ENCODE data around the gene ODAM. TPM values are rescaled to one million over a fixed set of nuclear protein-coding genes. Genes with fewer than 3 reads are reported as not detected.
"Not testable (repeated sequence)": the region's sequence is repeated elsewhere in the genome, so short reads cannot be mapped to it uniquely, and the experiment has no call there.

The ODAM gene
- total RNA-seq, 2 donors from 2014 or later = 0.90 TPM; not detected in 1

GRCh38 chr4:70225824-70226223 is 30.3 kb downstream of the ODAM start, which contains the start of gene FDCSP:
FDCSP (plus strand) TSS chr4:70226124; CDS start chr4:70231195, 5,071 bp downstream.
- H3K4me3 ChIP-seq = no peak within 1 kb of the TSS
- intact Hi-C loops (cut with DNase I) = no loop called here
- no peaks in the 10 kb centered on the region for H3K4me1 ChIP-seq

GRCh38 chr4:70236125-70236524 is 40.6 kb downstream of the ODAM start:
- TF ChIP-seq, protein P1, sequence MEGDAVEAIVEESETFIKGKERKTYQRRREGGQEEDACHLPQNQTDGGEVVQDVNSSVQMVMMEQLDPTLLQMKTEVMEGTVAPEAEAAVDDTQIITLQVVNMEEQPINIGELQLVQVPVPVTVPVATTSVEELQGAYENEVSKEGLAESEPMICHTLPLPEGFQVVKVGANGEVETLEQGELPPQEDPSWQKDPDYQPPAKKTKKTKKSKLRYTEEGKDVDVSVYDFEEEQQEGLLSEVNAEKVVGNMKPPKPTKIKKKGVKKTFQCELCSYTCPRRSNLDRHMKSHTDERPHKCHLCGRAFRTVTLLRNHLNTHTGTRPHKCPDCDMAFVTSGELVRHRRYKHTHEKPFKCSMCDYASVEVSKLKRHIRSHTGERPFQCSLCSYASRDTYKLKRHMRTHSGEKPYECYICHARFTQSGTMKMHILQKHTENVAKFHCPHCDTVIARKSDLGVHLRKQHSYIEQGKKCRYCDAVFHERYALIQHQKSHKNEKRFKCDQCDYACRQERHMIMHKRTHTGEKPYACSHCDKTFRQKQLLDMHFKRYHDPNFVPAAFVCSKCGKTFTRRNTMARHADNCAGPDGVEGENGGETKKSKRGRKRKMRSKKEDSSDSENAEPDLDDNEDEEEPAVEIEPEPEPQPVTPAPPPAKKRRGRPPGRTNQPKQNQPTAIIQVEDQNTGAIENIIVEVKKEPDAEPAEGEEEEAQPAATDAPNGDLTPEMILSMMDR (IDR thresholded peaks at IDR 0.05) = no peak
- Histone ChIP-seq H3K36me3 (no peaks in the 10 kb centered on the region), H3K4me3 (no peak overlapping the region), H3K9ac (ENCODE audit: low read depth in 2 of 2, low read length in 2 of 2) (no peak overlapping the region), H3K9me3 (no peaks in the 10 kb centered on the region), H3K27ac (no peak overlapping the region), H3K4me1 (no peaks in the 10 kb centered on the region), H3K27me3 (no peaks in the 10 kb centered on the region)
- no peak for DNase-seq
- intact Hi-C loops (cut with DNase I) = no loop called here

More at GRCh38 chr4:70225824-70226223, 30.3 kb downstream of the ODAM start, which contains the start of gene FDCSP:
- no peak within 1 kb of the TSS for H3K27ac ChIP-seq
- H3K9ac ChIP-seq (ENCODE audit: low read depth in 2 of 2, low read length in 2 of 2) = no peak within 1 kb of the TSS
- no peaks in the 10 kb centered on the region for H3K9me3 ChIP-seq
- no peak for DNase-seq
- TF ChIP-seq, protein P1 (IDR thresholded peaks at IDR 0.05) = no peak
- no peaks in the 10 kb centered on the region for H3K27me3 ChIP-seq
- H3K36me3 ChIP-seq = no peaks in the 10 kb centered on the region

GRCh38 chr4:70239131-70239883 is 43.8 kb downstream of the ODAM start:
- Histone ChIP-seq H3K27ac (no peak overlapping the region), H3K9me3 (no peaks in the 10 kb centered on the region), H3K4me3 (no peak overlapping the region), H3K4me1 (no peaks in the 10 kb centered on the region), H3K9ac (ENCODE audit: low read depth in 2 of 2, low read length in 2 of 2) (no peak overlapping the region), H3K36me3 (no peaks in the 10 kb centered on the region), H3K27me3 (no peaks in the 10 kb centered on the region)
- DNase-seq = no peak
- TF ChIP-seq, protein P1 (IDR thresholded peaks at IDR 0.05) = no peak
- intact Hi-C loops (cut with DNase I) = no loop called here

DNA sequence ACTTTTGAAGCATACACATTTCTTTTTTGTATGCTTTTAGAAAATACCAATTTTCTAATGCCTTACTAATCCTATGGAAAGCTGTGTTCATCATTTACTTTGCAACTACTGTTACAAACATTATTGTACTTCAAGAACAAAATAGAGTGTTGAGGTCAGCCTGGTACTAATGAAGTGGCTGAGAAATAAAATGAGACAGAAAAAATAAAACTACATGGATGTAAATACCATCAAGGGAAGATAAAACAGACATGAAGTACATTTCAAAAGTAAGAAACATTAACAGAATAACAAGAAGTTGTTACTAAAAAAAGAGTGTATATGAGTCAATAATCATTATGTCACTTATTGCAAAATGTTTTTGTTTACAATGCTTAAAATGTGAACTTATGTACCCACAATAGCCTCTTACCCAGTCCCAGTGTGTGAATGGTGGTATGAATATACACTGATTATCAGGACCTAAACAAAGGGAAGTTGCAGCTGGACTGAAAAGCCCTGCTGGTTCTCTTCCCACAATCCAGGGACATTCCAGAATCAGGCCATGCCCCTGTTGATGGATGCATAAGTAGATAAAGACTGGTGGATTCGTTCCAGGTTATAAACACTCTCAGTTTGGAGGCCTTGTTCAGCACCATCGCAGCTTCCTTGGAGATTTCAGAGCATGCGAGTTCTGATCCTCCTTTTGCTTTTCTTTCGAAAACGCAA is 44.5 kb downstream of the ODAM start:
- no peak for DNase-seq
- H3K9ac ChIP-seq (ENCODE audit: low read depth in 2 of 2, low read length in 2 of 2) = no peak overlapping the region
- intact Hi-C loops (cut with DNase I) = no loop called here
- H3K9me3 ChIP-seq = no peaks in the 10 kb centered on the region
- no peak overlapping the region for H3K4me3 ChIP-seq
- H3K4me1 ChIP-seq = no peaks in the 10 kb centered on the region
- no peaks in the 10 kb centered on the region for H3K36me3 ChIP-seq
- H3K27me3 ChIP-seq = no peaks in the 10 kb centered on the region
- TF ChIP-seq, protein P1 (IDR thresholded peaks at IDR 0.05) = no peak
- no peak overlapping the region for H3K27ac ChIP-seq

DNA sequence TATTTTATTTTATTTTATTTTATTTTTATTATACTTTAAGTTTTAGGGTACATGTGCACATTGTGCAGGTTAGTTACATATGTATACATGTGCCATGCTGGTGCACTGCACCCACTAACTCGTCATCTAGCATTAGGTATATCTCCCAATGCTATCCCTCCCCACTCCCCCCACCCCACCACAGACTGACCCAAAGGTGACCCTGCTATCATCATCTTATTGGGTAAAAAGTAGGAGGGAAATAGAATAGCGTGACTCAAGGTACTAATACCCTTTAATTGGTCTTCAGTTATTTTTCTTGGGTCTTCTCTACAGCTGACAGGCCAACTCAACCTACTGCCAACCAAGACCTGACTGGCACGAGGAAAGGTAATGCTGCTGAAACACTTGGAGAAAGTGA is 46.8 kb downstream of the ODAM start, which contains the start of gene CSN3:
TSS of gene CSN3 (plus strand) at position 301 of the 400 bp plus-strand sequence. CDS start 2,223 bp downstream, outside the sequence.
- H3K9me3 ChIP-seq; H3K4me3 ChIP-seq; DNase-seq; H3K4me1 ChIP-seq; H3K9ac ChIP-seq (ENCODE audit: low read depth in 2 of 2, low read length in 2 of 2); intact Hi-C loops (cut with DNase I); H3K36me3 ChIP-seq; H3K27ac ChIP-seq; H3K27me3 ChIP-seq: not testable (repeated sequence)

Measured in colonic mucosa (tissue), 4 donors.